NCI-H2171 (cell line): ENCODE data around the gene PDE6D.

ENCODE experiments used
- DNase-seq: peaks from one replicate; lab custom pipeline; 2025; lab: John Stamatoyannopoulos, UW

The PDE6D gene

DNA sequence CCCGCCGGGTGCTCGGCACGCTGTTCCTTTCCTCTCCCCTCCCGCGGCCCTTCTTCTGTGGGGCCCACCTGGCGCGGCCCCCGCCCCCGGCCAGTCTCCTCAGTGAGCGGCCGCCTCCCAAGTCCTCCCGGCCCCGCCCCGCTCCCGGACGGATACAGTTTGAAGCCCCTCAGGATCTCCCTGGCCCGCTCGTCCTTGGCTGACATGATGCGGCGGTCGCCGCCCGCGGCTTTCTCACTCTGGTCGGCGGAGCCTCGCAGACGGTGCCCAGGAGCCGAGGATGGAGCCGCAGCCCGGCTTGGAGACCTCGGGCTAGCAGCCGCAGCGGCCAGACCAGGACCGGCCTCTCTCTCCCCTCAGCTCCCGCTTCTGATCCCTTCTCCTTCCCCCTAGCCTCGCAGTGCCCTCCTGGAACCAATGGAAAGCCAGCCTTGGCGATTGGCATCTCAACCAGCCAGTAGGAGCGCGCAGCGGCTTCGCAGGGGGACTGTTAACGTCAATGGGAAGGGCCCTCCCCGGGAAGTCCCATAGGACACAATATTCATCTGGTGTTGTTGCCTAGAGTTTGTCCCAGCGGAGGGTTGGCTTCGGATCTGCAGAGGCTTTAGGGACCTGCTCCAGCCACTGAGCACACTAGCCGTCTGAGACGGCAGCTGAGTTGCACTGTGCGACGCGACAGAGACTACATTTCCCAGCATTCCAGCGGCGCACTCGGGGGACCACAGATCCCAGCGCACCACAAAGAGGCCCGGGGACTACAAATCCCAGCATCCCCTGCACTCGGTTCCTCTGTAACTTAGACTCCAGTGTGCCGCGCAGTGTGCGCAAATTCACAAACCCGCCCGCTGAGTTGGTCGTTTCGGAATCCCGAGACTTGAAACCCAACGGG is at the start of gene PDE6D:
PDE6D (minus strand) TSS at position 374 of the 889 bp plus-strand sequence; CDS start at position 206, 168 bp downstream.
- peak; percentile 81 for DNase-seq

DNA sequence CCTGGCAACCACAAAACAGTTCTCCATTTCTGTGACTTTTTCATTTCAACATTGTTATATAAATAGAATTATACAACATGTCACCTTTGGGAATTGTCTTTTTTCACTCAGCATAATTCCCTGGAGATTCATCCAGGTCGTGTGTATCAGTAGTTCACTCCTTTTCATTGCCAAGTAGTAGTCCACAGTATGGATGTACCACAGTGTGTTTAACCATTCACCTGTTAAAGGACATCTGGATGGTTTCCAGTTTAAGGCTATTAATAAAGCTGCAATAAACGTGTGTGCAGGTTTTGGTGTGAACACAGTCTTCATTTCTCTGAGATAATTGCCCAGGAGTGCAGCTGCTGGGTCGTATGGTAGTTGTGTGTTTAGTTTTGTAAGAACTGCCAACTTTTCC is 40.8 kb upstream of the PDE6D start:
- DNase-seq = no peak

DNA sequence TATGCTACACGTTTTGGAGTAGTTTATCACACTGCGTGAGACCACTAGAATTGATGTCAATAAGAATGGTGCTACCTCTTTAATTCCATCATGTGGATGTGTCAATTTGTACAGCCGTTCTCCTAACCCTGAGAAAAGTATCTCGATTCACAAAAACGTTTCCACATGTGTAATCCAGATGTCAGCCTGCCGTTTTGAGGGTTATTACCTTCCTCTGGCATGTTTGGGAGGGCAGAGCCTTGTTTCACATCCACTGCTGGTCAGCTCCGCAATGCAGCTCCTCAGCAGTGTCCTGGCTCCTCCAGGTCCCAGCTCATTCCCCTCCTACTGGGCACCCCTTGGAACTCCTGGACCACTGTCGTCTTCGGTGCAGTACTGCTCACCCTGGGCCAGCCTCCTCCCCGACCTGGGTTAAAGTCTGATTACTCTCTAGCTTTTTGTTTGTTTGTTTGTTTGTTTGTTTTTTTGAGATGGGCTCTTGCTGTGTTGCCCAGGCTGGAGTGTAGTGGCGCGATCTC is 39.8 kb upstream of the PDE6D start:
- no peak for DNase-seq

DNA sequence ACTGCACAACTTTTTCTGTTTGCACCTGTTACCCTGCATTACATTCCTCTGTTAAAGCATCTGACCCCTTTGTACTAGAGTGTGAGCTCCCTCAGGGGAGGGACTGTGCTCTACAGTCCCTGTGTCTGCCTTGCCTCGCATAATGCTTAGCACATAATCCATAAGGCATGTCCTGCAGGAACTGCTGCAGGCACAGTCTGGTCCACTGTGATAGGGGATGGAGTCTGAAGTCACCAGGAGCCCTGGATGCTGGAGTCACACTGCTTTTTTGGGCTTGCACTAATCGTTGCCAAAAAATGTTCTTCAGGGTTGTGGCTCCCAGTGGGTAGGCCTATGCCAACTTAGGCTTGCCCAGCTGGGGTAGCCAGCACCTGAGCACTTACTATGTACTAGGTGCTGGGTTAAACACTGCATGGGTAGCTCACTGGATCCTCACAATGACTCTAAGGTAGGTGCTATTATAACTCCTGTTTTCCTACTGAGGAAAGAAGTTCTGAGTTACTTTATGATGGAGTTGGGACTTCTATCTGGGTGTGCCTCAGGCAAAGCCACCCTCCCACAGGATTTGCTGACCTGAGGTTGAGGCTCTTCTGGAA is 38.5 kb upstream of the PDE6D start:
- DNase-seq = no peak

DNA sequence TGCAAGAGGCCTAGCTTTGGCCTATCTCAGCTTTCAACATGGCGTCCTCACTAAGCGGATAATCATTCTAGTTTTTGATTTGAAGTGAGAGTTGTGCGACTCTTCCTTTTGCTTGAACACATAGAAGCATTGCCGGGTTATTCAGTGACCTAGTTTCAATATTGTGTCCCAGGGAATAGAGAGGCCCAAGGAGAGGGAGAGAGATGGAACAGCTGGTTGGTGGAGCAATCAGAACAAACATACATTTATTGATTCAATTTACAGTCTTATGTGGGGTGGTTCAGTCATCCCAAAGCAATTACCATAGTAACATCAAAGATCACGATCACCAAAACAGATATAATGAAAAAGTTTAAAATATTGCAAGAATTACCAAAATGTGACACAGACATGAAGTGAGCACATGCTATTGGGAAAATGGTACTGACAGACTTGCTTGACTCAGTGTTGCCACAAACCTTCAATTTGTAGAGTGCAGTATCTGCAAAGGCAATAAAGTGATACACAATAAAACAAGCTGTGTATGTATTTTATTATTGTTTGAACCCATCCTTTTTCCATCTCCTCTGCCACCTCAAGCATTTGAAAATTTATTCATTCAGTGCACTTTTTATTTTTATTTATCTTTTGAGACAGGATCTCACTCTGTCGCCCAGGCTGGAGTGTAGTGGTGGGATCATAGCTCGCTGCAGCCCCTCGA is 35.4 kb upstream of the PDE6D start:
- no peak for DNase-seq

DNA sequence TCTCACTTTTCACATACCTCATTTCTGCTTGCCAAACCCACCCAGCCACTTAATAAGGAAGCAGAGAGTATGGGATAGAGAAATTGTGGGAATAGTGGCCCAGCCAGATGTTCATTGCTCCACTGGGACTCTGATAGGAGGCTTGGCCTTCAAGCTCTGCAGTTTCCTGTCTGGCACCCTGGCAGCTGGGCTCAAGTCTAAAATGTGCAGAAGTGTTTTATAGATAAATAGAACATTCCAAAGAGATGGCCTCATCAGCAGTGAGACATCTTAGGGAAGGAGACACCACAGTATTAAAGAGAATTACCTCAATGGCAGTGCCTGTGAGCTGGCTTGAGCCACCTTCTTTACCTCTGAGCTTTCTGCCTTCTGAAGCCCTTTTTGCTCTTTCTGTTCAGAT is 29.8 kb upstream of the PDE6D start:
- no peak for DNase-seq

DNA sequence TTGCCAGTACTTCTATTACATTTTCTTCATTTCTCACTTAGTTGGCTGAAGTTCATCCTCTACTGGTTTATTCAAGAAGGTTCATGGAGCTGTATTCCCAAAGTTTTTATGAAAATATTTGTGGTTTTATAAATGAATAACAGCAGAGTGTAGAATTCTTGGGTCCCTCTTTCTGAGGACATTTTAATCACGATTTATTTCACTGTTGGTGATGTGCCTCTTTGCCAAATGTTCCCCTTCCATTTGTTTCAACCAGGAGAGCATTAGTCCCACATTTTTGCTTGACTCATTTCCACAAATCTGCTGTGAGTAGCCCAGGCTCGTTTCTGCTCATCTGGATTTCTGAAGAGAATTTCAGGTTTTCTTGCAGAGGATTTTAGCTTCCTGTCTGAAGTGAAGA is 25.9 kb upstream of the PDE6D start:
- no peak for DNase-seq

DNA sequence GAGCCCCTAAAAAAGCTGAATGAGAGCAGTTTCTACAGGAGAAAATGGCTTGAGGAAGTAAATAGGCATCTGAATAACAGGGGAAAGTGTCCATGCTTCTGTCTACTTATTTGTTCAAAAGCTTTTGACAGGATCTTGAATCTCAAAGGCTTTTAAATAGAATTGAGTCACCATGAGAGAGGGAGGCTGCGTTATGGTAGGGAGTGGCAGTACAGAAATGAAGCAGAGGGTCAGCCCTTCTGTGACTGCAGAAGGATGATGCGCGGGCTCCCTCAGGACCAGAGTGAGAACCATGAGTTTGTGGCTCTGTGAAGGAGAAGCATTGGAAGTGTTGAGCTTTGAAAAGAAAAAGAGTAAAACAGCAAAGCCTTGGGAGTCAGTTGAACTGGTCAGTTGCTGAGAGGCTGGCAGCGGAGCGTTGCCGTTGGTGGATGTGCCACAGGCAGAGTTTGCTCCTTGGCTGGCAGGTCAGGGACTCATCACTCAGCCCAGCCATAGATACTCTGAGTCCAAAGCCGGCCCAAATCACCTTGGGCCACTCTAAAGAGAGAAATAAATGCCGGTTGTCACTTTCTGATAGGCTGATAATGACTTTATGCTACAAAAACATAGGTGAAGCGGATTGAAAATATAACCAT is 22.5 kb upstream of the PDE6D start:
- DNase-seq = no peak

DNA sequence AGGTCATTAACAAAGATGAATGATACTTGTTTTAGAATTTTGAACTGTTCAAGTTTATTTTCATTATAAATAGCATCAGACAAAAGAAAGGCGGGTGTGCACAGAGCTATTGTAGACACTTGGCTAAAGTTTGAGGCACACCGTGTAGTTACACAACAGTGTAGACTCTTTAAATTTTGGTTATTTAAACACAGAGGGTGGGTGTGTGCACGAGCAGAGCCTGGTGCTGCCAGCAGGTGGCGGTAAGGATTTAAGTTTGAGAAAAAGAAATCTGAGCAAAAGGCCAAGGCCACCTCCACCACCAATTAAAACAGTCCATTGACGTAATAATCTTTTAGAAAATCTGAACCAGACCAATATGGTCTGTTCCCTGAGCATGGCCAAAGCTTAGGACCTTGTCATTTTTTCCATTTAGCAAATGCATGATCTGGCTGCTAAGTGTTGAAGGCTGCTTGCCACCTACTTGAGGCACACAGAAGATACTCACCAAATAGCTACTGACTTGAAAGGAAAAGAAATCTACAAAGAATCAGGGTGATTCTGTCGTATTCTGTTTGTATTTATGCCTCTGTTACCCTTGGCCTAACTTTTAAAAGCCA is 19.5 kb upstream of the PDE6D start:
- no peak for DNase-seq

DNA sequence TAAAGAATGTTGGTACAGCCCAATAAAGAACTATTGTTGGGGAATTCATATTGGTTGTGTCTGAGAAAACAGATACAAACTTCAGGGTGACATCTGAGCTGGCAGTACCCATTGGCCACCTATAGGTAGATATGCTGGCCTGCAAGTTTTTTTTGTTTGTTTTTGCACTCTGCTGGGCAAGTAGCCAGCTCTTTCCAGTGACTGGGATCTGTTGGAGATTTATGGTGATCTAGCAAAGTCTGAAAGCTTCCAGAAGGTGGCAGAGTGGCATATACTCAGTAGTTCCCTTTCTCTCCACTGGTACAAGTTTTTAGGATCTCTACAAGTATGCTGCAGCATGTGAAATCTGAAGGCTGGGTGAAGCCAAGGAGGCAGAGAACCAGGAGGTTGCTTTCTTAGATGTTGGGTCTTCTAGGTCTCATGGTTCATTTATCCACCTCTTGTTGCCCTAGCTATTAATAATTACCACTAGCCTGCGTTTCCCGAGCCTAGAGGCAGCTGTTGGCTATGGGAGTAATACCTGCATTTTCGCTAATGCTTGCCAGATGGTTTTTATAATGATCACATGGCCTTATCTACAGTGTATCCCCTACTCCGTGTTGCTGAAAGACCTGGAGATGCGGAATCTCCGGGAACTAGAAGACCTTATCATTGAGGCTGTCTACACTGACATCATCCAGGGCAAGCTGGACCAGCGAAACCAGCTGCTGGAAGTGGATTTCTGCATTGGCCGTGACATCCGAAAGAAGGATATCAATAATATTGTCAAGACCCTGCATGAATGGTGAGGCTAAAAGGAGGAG is 14.6 kb upstream of the PDE6D start:
- no peak for DNase-seq

DNA sequence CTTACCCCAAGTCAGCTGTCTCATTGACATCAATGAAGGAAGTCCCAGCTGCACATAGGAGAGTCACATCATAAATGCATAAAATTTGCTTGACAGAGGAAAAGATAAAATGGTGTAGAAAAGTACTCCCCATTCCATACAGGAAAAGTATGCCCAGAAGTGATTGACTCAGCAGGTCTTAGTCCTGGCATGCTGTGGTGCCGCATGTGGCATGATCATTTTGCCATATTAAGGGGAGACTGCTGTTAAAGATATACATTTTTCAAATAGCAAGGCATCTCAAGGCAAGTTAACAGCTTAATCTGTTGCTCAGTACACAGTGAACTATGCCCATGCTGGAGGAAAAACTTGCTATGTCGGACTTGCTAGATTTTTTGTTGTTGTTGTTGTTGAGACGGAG is 13.3 kb upstream of the PDE6D start:
- DNase-seq = no peak

DNA sequence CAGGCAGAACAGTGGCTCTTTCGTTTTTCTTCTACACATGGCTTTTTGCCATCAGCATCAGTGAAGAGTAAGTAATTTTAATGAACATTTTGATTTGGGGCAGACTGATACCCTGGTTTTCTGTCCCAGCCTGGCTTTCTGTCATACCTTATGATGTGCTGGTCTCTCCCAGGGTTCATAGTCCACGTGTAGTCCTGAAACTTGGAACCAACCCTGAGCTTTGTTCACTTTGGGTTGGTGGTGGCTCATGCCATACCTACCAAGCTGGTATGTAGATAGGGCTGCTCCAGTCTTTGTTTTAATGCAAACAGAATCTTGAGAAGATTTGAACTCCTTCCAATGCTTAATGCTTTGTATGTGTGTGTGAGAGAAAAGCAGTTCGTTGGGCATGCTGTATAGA is 10.0 kb upstream of the PDE6D start:
- DNase-seq = no peak

DNA sequence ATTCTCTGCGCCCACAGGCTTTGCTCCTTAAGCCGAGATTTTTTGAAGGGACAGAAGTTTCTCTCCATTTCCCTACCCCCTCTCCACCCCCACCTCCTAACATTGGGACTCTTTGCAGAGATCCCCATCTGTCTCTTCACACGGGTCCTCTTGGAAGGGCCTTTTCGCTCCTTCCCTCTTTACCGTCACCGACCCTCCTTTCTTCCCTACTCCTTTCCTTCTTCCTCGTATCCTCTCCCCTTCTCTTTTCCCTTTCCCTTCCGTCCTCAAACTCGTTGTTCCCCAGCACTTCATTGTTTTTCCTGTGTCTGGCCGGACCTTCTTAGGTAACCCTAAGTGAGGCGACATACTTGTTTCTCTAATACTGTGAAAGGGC is 5.8 kb upstream of the PDE6D start:
- DNase-seq = no peak

DNA sequence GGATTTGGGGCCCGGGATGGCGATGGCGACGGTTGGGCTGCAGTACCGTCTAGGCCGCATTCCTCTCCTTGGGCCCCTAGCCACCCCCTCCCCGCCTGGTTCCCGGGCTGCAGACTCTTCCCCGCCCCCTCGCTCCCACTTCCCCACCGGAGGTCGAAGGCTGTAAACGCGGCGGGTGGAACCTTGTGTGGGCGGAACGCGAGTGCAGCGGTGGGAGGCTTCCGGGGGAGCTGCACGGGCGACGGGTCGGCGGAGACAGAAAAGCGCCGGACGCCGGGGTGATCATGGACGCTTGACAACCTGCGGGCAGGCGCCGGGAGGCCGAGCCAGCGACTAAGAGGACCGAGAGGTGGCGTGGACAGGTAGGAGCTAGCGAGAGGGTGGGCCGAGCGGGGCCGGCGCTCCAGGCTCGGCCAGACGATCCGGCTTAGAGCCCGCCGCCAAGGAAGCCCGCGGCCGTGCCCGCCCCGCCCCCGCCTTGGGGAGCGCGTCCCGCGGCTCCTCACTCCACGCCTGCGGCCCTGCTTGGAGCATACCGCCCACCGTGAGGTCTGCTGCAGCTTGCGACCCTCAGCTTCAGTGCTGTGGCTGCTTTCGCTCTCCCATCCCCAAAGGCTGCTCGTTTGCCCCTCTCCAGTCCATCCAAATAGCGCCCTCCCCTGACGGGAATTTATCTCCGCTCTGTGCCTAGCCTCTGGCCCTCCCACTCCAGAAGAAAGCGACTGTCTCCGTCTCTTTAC is 5.3 kb upstream of the PDE6D start, which contains the start of gene COPS7B:
COPS7B (plus strand) TSS at position 269 of the 740 bp plus-strand sequence. CDS start 2,126 bp downstream, outside the sequence.
- peak; percentile 63 for DNase-seq

DNA sequence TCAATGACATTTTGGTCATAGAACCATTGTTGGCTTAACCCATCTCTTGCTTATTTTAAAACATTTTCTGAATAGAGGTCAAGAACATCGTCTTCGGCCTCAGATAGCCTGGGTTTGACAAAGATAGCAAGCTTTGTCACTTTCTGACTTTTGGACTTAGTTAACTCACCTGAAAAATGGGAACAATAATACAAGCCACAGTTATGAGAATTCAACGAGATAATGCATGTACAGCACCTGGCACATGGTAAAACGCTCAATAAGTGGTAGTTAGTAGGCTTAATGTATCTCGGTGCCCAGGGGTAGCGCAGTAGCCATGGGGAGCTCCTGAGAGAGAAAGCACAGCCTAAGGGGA is 4.7 kb upstream of the PDE6D start:
- DNase-seq = no peak

DNA sequence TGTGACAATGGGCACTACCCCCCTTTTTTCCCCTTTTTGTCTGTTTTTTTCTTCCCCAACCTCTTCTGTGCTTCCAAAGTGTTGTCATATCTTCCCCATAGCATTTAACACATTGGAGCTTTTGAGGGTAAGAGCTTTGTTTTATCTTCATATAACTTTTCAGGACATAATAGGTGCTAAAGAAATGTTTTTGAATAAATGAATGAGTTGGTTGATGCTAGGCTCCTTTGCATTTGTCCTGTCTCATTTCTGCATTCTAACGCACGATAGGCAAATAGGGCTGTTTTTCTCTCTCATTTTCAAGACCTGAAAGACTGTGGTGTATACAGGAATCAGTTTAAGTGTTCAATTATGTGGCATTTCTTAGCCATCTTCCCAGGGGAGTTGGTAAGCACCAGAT is 4.3 kb upstream of the PDE6D start:
- DNase-seq = no peak

DNA sequence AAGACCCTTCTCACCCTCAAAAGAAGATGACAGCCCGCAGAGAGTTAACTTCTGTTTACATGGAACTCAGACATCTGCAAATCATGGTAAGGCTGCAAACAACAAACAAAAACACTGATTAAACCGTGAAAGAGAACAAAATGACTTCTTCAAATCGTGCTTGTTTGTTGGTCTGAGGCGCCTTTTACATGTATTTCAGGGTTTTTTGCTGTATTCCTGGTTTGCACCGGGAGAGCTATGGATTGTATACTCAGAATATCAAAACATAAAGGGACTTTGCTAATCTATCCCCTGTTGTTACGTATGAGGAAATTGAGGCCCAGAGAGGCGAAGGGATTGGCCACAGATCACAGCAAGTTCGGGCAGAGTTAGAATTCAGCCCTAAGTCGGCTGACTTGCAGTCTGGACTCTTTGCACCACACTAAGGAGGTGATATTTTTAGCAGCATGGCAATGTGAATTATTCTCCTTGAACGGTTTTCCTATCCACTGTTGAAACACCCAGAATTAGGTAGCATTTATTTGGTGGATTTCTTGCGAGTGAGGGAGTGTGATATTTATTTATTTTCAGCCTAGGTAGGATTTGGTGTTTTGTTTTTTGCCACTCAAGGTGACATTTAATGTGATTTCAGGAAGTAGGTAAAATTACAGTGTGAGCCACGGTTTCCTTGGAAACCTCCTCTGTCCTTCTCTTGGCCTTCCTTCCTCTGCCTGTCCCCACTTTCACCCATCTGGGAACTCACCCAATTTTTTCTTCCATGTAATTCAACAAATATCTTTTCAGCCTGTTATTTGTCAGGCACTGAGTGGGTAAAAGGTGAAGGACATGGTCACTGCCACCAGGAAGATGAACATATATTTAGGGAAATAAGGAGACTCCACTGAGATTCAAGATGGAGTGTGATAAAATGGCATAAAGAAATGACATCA is 980 bp upstream of the PDE6D start:
- DNase-seq = no peak

DNA sequence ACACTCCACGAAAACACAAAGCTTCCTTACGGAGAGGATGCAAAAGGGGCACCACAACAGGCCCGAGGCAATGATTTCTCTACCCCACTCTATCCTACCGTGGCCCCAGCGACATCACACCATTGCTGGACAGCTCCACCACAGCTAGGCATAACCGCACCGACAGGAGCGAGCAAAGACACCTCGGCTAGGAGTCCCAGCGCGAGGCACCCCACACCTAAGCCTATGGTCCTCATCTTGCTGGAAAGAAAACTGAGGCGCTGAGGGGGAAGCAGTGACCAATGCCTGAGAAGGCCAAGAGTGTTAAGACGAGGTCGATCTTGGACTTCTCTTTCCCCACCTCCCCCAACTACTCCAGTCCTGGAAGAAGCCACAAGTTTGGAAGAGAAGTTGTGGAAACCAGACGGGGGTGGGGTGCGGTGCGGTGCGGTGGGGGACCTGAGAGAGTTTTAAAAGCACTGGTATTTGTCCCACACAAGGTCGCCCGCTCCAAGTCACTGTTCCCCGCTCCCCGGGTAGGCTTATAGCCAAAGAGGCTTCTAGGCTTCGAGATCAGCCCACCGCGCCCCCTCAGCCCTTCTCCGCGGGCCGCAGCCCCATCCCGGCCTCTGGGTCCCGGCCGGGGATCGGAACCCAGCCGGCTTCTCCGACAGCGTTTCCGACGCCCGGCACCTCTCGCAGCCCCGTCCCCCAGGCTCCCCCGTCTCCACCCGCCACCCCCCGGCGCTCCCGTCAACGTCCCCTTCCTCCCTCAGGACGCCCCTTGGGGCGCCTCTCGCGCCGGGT is 766 bp downstream of the PDE6D start:
- no peak for DNase-seq
